Glomerular visceral epithelial cell (primary cell): ENCODE data around the gene COG8.
A peak's percentile ranks its signal among the peaks of the same experiment; 100 is the strongest.

Source experiments
- DNase-seq: peaks from one replicate; pipeline ENCODE4 v3.0.0-alpha.2; 2016; ENCODE audit errors: extremely low spot score

The COG8 gene

GRCh38 chr16:69346683-69347082 lies 7.3 kb upstream of the COG8 start:
- DNase-seq, result no peak

GRCh38 chr16:69345923-69346322 lies 6.6 kb upstream of the COG8 start:
- no peak for DNase-seq

- DNase-seq, result no peak
Measured at GRCh38 chr16:69344171-69344570, 4.8 kb upstream of the COG8 start.

- DNase-seq, result no peak
Measured at GRCh38 chr16:69340095-69340644, 806 bp upstream of the COG8 start.

GRCh38 chr16:69338557-69339288 lies 641 bp downstream of the COG8 start:
- no peak for DNase-seq

GRCh38 chr16:69334696-69335095 lies 4.7 kb downstream of the COG8 start:
- no peak for DNase-seq

GRCh38 chr16:69330286-69331109 lies 8.9 kb downstream of the COG8 start, which contains the start of gene PDF:
TSS of gene PDF (minus strand) at chr16:69330588. CDS start at chr16:69330570, 18 bp downstream.
- peak; percentile 92 for DNase-seq

GRCh38 chr16:69329369-69330285 lies 9.7 kb downstream of the COG8 start:
- peak; percentile 28 for DNase-seq

GRCh38 chr16:69328854-69329316 lies 10.5 kb downstream of the COG8 start:
- peak; percentile 60 for DNase-seq

GRCh38 chr16:69327585-69328310 lies 11.6 kb downstream of the COG8 start:
- no peak for DNase-seq

GRCh38 chr16:69326172-69326873 lies 13.0 kb downstream of the COG8 start:
- DNase-seq, result peak; percentile 19

- no peak for DNase-seq
Measured at GRCh38 chr16:69325784-69326171, 13.6 kb downstream of the COG8 start.

- no peak for DNase-seq
Measured at GRCh38 chr16:69324585-69325253, 14.6 kb downstream of the COG8 start.

GRCh38 chr16:69324013-69324531 lies 15.3 kb downstream of the COG8 start:
- peak; percentile 13 for DNase-seq

- no peak for DNase-seq
Measured at GRCh38 chr16:69323415-69323814, 15.9 kb downstream of the COG8 start.

GRCh38 chr16:69322343-69322742 lies 17.0 kb downstream of the COG8 start:
- DNase-seq, result no peak

GRCh38 chr16:69321080-69321479 lies 18.3 kb downstream of the COG8 start:
- DNase-seq, result no peak

GRCh38 chr16:69320740-69321073 lies 18.7 kb downstream of the COG8 start:
- DNase-seq, result no peak
